ENCODE data around the gene WBP2NL.
A peak's percentile ranks its signal among the peaks of the same experiment; 100 is the strongest.
"Not testable (repeated sequence)": the region's sequence is repeated elsewhere in the genome, so short reads cannot be mapped to it uniquely, and the experiment has no call there.

Gene WBP2NL

GRCh38 chr22:42067671-42068251 is 69.2 kb downstream of the WBP2NL start:
- H3K27me3 Mint-ChIP-seq (ENCODE audit: low read depth, poor library complexity): no peaks in the 10 kb centered on the region
- H3K4me1 Mint-ChIP-seq: peaks cover 39% of the 10 kb centered on the region
- TF ChIP-seq, protein P1, sequence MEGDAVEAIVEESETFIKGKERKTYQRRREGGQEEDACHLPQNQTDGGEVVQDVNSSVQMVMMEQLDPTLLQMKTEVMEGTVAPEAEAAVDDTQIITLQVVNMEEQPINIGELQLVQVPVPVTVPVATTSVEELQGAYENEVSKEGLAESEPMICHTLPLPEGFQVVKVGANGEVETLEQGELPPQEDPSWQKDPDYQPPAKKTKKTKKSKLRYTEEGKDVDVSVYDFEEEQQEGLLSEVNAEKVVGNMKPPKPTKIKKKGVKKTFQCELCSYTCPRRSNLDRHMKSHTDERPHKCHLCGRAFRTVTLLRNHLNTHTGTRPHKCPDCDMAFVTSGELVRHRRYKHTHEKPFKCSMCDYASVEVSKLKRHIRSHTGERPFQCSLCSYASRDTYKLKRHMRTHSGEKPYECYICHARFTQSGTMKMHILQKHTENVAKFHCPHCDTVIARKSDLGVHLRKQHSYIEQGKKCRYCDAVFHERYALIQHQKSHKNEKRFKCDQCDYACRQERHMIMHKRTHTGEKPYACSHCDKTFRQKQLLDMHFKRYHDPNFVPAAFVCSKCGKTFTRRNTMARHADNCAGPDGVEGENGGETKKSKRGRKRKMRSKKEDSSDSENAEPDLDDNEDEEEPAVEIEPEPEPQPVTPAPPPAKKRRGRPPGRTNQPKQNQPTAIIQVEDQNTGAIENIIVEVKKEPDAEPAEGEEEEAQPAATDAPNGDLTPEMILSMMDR (IDR thresholded peaks at IDR 0.05): no peak
- H3K4me3 Mint-ChIP-seq: no peak overlapping the region
- DNase-seq: no peak
- no peak overlapping the region for H3K27ac Mint-ChIP-seq
- no peaks in the 10 kb centered on the region for H3K9me3 Mint-ChIP-seq
- peaks cover 26% of the 10 kb centered on the region for H3K36me3 Mint-ChIP-seq (ENCODE audit: low read depth)

DNA sequence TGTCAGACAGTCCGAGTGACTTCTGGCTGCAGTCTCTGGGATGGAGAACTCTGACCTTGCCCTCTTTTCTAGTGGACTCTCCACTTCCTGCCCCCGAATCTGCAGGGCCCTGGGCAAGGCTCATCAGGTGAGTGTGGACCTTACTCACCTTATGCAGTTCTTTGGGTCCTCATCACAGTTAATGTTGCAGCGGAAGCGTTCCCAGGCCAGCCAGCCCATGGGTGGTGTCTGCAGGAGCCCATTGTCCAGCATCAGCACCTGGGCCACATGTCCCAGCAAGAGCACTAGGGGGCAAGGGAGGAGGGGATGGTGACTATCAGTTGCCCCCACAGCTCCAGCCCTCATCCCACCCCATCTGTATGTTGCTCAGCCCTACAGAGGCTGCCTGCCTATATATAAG is 69.7 kb downstream of the WBP2NL start:
- no peak for DNase-seq
- TF ChIP-seq, protein P1 (IDR thresholded peaks at IDR 0.05): no peak
- Mint-ChIP-seq H3K4me3 (no peak overlapping the region), H3K27me3 (ENCODE audit: low read depth, poor library complexity) (no peaks in the 10 kb centered on the region), H3K9me3 (no peaks in the 10 kb centered on the region), H3K27ac (no peak overlapping the region), H3K36me3 (ENCODE audit: low read depth) (peaks cover 20% of the 10 kb centered on the region), H3K4me1 (peaks cover 44% of the 10 kb centered on the region)

DNA sequence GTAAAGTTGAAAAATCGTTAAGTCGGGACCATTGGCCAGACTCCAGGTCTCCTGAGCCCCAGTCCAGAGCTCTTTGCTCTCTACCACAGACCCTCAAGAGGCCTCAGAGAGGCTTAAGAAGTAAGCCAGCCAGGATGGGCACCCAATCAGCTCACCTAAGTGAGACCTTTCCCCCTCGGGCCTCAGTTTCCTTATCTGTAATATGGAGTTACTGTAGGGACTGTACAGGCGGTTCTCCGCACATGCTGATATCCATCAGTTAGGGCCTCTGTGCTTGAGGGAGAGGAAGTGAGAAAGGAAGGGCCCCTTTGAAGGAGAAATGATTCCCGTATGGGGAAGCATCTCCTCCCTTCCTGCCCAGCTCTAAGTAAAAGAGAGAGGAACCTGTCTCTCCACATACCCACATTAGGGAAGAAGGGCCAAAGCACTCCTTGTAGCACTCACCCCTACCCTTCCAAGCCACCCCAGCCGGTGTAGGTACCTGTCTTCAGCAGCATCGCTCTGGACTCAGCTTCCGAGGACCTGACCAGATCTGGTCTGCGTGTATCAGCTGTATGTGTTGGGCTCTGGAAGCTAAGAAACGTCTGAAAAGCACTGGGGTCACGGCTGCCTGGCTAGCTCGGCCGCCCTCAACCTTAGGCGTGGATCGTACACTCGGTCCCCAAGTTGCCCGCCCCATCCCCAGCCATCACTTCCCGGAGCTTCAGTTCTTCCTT is 71.4 kb downstream of the WBP2NL start:
- Mint-ChIP-seq H3K4me1 (peaks cover 50% of the 10 kb centered on the region), H3K27ac (no peak overlapping the region), H3K4me3 (peak overlapping the region; percentile 87), H3K27me3 (ENCODE audit: low read depth, poor library complexity) (no peaks in the 10 kb centered on the region), H3K9me3 (no peaks in the 10 kb centered on the region), H3K36me3 (ENCODE audit: low read depth) (peaks cover 15% of the 10 kb centered on the region)
- TF ChIP-seq, protein P1 (IDR thresholded peaks at IDR 0.05): no peak
- no peak for DNase-seq

DNA sequence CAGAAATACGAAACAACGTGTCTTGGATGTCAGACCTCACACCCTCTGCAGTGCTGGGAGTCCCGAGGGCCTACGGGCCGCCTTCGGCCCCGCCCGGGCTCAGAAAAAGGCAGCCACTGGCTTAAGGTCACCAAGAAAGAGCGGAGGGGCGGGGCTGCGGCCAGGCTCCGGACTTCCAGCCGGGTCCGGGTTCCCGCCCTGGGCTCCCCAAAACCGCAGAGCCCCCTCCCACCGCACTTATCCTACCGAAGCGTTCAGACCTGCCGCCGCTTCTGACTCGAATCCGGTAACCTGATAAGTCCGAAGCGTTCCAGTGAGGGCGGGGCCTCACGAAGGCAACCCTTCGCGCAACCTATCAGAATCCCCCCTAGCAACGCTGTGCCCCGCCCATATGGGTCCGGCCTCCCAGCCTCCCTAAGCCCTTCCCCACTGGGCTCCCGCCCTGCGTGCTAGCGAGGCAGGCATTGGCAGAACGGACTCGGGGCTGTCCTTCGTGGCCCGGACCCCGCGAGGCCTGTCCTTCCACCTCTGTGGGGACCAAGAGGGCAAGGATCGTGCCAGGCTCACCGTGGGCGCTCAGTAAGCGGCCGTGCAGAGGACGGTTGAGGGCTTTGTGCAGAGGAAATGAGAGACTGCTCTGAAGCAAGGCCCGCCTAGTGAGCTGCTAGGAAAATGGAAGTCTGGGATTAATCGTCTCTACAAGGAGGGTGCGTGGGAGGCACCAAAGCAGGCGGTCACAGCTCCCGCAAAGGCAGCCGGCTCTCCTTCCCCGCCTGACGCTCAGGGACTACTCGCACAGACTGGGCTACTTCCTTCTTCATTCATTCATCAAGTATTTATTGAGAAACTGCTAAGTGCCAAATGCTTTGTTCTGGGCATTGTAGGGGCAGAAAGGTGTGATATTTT is 72.2 kb downstream of the WBP2NL start, which contains the start of gene NAGA:
Gene NAGA, minus strand, starts transcription at position 296 of the 906 bp plus-strand sequence. CDS start 515 bp downstream, outside the sequence.
- peaks cover 7% of the 10 kb centered on the region for H3K36me3 Mint-ChIP-seq (ENCODE audit: low read depth)
- no peaks in the 10 kb centered on the region for H3K27me3 Mint-ChIP-seq (ENCODE audit: low read depth, poor library complexity)
- H3K4me3 Mint-ChIP-seq: peak within 1 kb of the TSS; percentile 87
- peaks cover 45% of the 10 kb centered on the region for H3K4me1 Mint-ChIP-seq
- peak; percentile 94 for DNase-seq
- TF ChIP-seq, protein P1 (IDR thresholded peaks at IDR 0.05): no peak
- peak within 1 kb of the TSS; percentile 84 for H3K27ac Mint-ChIP-seq
- H3K9me3 Mint-ChIP-seq: no peaks in the 10 kb centered on the region

DNA sequence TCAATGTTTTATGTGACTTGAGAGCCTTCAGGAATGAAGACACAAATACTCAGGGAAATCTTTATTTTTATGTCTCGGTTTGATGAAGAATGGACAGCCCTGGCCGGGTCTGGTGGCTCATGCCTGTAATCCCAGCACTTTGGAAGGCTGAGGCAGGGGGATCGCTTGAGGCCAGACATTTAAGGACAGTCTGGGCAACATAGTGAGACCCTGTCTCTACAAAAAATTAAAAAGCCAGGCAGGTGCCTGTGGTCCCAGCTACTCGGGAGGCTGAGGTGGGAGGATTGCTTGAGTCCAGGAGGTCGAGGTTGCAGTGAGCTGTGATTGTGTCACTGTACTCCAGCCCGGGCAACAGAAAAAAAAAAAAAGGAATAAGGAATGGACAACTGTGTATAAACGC is 72.9 kb downstream of the WBP2NL start:
- DNase-seq; H3K36me3 Mint-ChIP-seq (ENCODE audit: low read depth): not testable (repeated sequence)

More for the DNA sequence above, 72.9 kb downstream of the WBP2NL start:
- not testable (repeated sequence) for H3K27ac Mint-ChIP-seq; H3K27me3 Mint-ChIP-seq (ENCODE audit: low read depth, poor library complexity); H3K9me3 Mint-ChIP-seq
- Mint-ChIP-seq H3K4me3 (peak overlapping the region; percentile 87), H3K4me1 (peaks cover 45% of the 10 kb centered on the region)

Data from nephron progenitor cell (in vitro differentiated cells).